Right kidney (tissue), 1 donor: ENCODE results near the gene ZMYND11.
"Not testable (repeated sequence)": the region's sequence is repeated elsewhere in the genome, so short reads cannot be mapped to it uniquely, and the experiment has no call there.

Experiments used
- DNase-seq: peaks from one replicate; pipeline ENCODE4 v3.0.0-alpha.2; 2016

ZMYND11 gene

GRCh38 chr10:283916-284356, 148.7 kb downstream of the ZMYND11 start:
- no peak for DNase-seq

- no peak for DNase-seq
These were observed 150.0 kb downstream of the ZMYND11 start for GRCh38 chr10:285216-285615.

- DNase-seq, result no peak
These were observed 151.9 kb downstream of the ZMYND11 start for GRCh38 chr10:287026-287709.

GRCh38 chr10:287814-288213, 152.6 kb downstream of the ZMYND11 start:
- DNase-seq, result no peak

- DNase-seq, result no peak
These were observed 153.3 kb downstream of the ZMYND11 start for GRCh38 chr10:288316-289200.

- no peak for DNase-seq
These were observed 154.3 kb downstream of the ZMYND11 start for GRCh38 chr10:289581-289980.

GRCh38 chr10:290026-290725, 154.9 kb downstream of the ZMYND11 start:
- DNase-seq, result no peak

- DNase-seq, result no peak
These were observed 158.4 kb downstream of the ZMYND11 start for GRCh38 chr10:293636-294035.

- no peak for DNase-seq
These were observed 162.3 kb downstream of the ZMYND11 start for GRCh38 chr10:297567-297966.

GRCh38 chr10:298033-298432, 162.8 kb downstream of the ZMYND11 start:
- DNase-seq, result no peak

- DNase-seq, result no peak
These were observed 164.3 kb downstream of the ZMYND11 start for GRCh38 chr10:299512-299911.

GRCh38 chr10:299969-300368, 164.7 kb downstream of the ZMYND11 start:
- no peak for DNase-seq

- DNase-seq, result not testable (repeated sequence)
These were observed 165.3 kb downstream of the ZMYND11 start for GRCh38 chr10:300580-300979.

GRCh38 chr10:301536-301935, 166.3 kb downstream of the ZMYND11 start:
- DNase-seq, result no peak
